22Rv1 (cell line): ENCODE data around the gene LRRC3C.

Experiments used
- CTCF ChIP-seq: fragments of 450-650 bp; IDR thresholded peaks from 2 replicates; pipeline ENCODE4 v1.5.1; 2017; ENCODE audit warnings: mild to moderate bottlenecking
- ZFX ChIP-seq: fragments of 450-650 bp; IDR thresholded peaks from 2 replicates; pipeline ENCODE4 v1.6.1; 2017; ENCODE audit warnings: antibody characterized with exemption, borderline replicate concordance

GRCh38 chr17:39979893-39980350 is 52.4 kb downstream of the LRRC3C start:
- TF ChIP-seq CTCF (no peak), ZFX (no peak)
